ENCODE results near the gene SYPL1. TPM values are rescaled to one million over a fixed set of nuclear protein-coding genes. Genes with fewer than 3 reads are reported as not detected.

The SYPL1 gene
- total RNA-seq, 1 donor from 2014 or later = 76.9 TPM

- TF ChIP-seq POLR2A (IDR thresholded peaks at IDR 0.05) (no peak), POLR2AphosphoS5 (IDR thresholded peaks at IDR 0.05; ENCODE audit: insufficient read depth in 1 of 2, low read depth in 1 of 2) (peak; percentile 30 to 32)
- no peaks in the 10 kb centered on the region for H3K27me3 ChIP-seq
- H3K4me1 ChIP-seq = peaks cover 84% of the 10 kb centered on the region
- no peaks in the 10 kb centered on the region for H3K36me3 ChIP-seq
- DNase-seq (ENCODE audit: extremely low spot score in 2 of 2) = peak in 1 of 2 donors; percentile 55
- H3K9me3 ChIP-seq = no peaks in the 10 kb centered on the region
- no peak overlapping the region for H3K4me3 ChIP-seq
- peak overlapping the region; percentile 63 for H3K27ac ChIP-seq
- intact Hi-C loops (cut with DNase I) = loop anchor here (5.0 kb wide), 1 partner anchor 43 kb away; the partner anchor contains the start of gene SYPL1
Measured at GRCh38 chr7:106068986-106069385, 43.1 kb downstream of the SYPL1 start.

GRCh38 chr7:106068538-106068961 is 43.6 kb downstream of the SYPL1 start:
- no peak for DNase-seq (ENCODE audit: extremely low spot score in 2 of 2)
- Histone ChIP-seq H3K4me1 (peaks cover 83% of the 10 kb centered on the region), H3K9me3 (no peaks in the 10 kb centered on the region), H3K36me3 (no peaks in the 10 kb centered on the region), H3K27me3 (no peaks in the 10 kb centered on the region), H3K27ac (peak overlapping the region; percentile 63), H3K4me3 (no peak overlapping the region)
- TF ChIP-seq CTCF (IDR thresholded peaks at IDR 0.05) = no peak
- TF ChIP-seq POLR2A (IDR thresholded peaks at IDR 0.05) = no peak
- TF ChIP-seq POLR2AphosphoS5 (IDR thresholded peaks at IDR 0.05; ENCODE audit: insufficient read depth in 1 of 2, low read depth in 1 of 2) = no peak
- intact Hi-C loops (cut with DNase I) = loop anchor here (5.0 kb wide), 1 partner anchor 44 kb away; the partner anchor contains the start of gene SYPL1

GRCh38 chr7:106067678-106068077 is 44.4 kb downstream of the SYPL1 start:
- Histone ChIP-seq H3K36me3 (no peaks in the 10 kb centered on the region), H3K27me3 (no peaks in the 10 kb centered on the region), H3K4me3 (no peak overlapping the region), H3K27ac (peak overlapping the region; percentile 63), H3K9me3 (no peaks in the 10 kb centered on the region), H3K4me1 (peaks cover 82% of the 10 kb centered on the region)
- no peak for TF ChIP-seq POLR2AphosphoS5 (IDR thresholded peaks at IDR 0.05; ENCODE audit: insufficient read depth in 1 of 2, low read depth in 1 of 2)
- no peak for TF ChIP-seq POLR2A (IDR thresholded peaks at IDR 0.05)
- intact Hi-C loops (cut with DNase I) = loop anchor here (5.0 kb wide), 1 partner anchor 45 kb away; the partner anchor contains the start of gene SYPL1
- no peak for DNase-seq (ENCODE audit: extremely low spot score in 2 of 2)

- intact Hi-C loops (cut with DNase I) = loop anchor here (5.0 kb wide), 1 partner anchor 46 kb away; the partner anchor contains the start of gene SYPL1
- DNase-seq (ENCODE audit: extremely low spot score in 2 of 2) = peak in 1 of 2 donors; percentile 61
- peaks cover 68% of the 10 kb centered on the region for H3K4me1 ChIP-seq
Measured at GRCh38 chr7:106065575-106066500, 46.3 kb downstream of the SYPL1 start.

GRCh38 chr7:106064771-106065574 is 47.1 kb downstream of the SYPL1 start:
- H3K4me3 ChIP-seq = peak overlapping the region; percentile 7 to 26
- TF ChIP-seq POLR2AphosphoS5 (IDR thresholded peaks at IDR 0.05; ENCODE audit: insufficient read depth in 1 of 2, low read depth in 1 of 2) (peak; percentile 75 to 80), POLR2A (IDR thresholded peaks at IDR 0.05) (no peak), CTCF (IDR thresholded peaks at IDR 0.05) (no peak)
- H3K27ac ChIP-seq = peak overlapping the region; percentile 84
- no peaks in the 10 kb centered on the region for H3K27me3 ChIP-seq
- no peaks in the 10 kb centered on the region for H3K9me3 ChIP-seq
- H3K4me1 ChIP-seq = peaks cover 59% of the 10 kb centered on the region
- no peaks in the 10 kb centered on the region for H3K36me3 ChIP-seq
- intact Hi-C loops (cut with DNase I) = loop anchor here (5.0 kb wide), 1 partner anchor 47 kb away; the partner anchor contains the start of gene SYPL1
- DNase-seq (ENCODE audit: extremely low spot score in 2 of 2) = peak; percentile 92 to 97

More at GRCh38 chr7:106065575-106066500, 46.3 kb downstream of the SYPL1 start:
- H3K36me3 ChIP-seq = no peaks in the 10 kb centered on the region
- no peaks in the 10 kb centered on the region for H3K27me3 ChIP-seq
- H3K9me3 ChIP-seq = no peaks in the 10 kb centered on the region
- H3K4me3 ChIP-seq = peak overlapping the region; percentile 7 to 26
- no peak for TF ChIP-seq POLR2AphosphoS5 (IDR thresholded peaks at IDR 0.05; ENCODE audit: insufficient read depth in 1 of 2, low read depth in 1 of 2)
- TF ChIP-seq CTCF (IDR thresholded peaks at IDR 0.05) = no peak
- no peak for TF ChIP-seq POLR2A (IDR thresholded peaks at IDR 0.05)
- H3K27ac ChIP-seq = peak overlapping the region; percentile 84

Measured in vagina (tissue), 2 donors.